Panc1 (cell line): ENCODE data around the gene SHF. TPM values are rescaled to one million over a fixed set of nuclear protein-coding genes. Genes with fewer than 3 reads are reported as not detected.

Experiments
- ATAC-seq: fragments of 200-7000 bp; cut with Tn5 transposase; 2 replicates; pipeline ENCODE4 v1.9.1; 2020; ENCODE audit warnings: mild to moderate bottlenecking, moderate library complexity
- BruUV-seq: library from RNA; stranded (reverse); fragments of 400-500 nt; replicated peaks from 2 replicates; lab custom pipeline; 2021; lab: Mats Ljungman, UMichigan
- CTCF ChIA-PET: fragments of 300-600 bp; sonication (Branson Sonifier 250); formaldehyde crosslinking; loops from one replicate; lab custom pipeline; 2022; ENCODE audit warnings: antibody characterized with exemption; lab: Charles Lee
- POLR2A ChIA-PET: fragments of 300-600 bp; sonication (Branson Sonifier 250); formaldehyde crosslinking; loops from one replicate; lab custom pipeline; 2022; ENCODE audit warnings: antibody characterized with exemption; lab: Charles Lee
- DNase-seq: peaks from one replicate; pipeline ENCODE4 v3.0.0-alpha.2; 2010; ENCODE audit warnings: low read depth, low spot score
- H3K27ac ChIP-seq: 2 replicates; pipeline ENCODE4 v1.5.1; 2011; ENCODE audit warnings: mild to moderate bottlenecking, low read length, inconsistent platforms
- H3K27me3 ChIP-seq: fragments of 200-500 bp; sonication (Bioruptor generic); 2 replicates; pipeline ENCODE4 v1.6.0; 2014; ENCODE audit warnings: low read length, inconsistent platforms; ENCODE audit not compliant: control insufficient read depth, insufficient read depth
- H3K36me3 ChIP-seq: fragments of 200-500 bp; sonication (Bioruptor generic); 2 replicates; pipeline ENCODE4 v1.5.1; 2014; ENCODE audit warnings: inconsistent platforms, mild to moderate bottlenecking, low read length, moderate library complexity; ENCODE audit not compliant: control insufficient read depth, insufficient read depth
- H3K4me1 ChIP-seq: 2 replicates; pipeline ENCODE4 v1.5.1; 2011; ENCODE audit warnings: inconsistent platforms, mild to moderate bottlenecking, low read length, moderate library complexity; ENCODE audit not compliant: control insufficient read depth, insufficient read depth
- H3K4me3 ChIP-seq, 2 experiments: 2 replicates each; pipeline ENCODE4 v1.5.1; 2011 to 2012; ENCODE audit warnings: low read depth in 2 of 2, low read length in 2 of 2, mild to moderate bottlenecking in 2 of 2, inconsistent platforms in 1 of 2, moderate library complexity in 1 of 2
- H3K9me3 ChIP-seq: fragments of 200-500 bp; sonication (Bioruptor generic); 2 replicates; pipeline ENCODE4 v1.5.1; 2014; ENCODE audit warnings: low read depth, mild to moderate bottlenecking, inconsistent platforms, low read length, moderate library complexity; ENCODE audit not compliant: control insufficient read depth, insufficient read depth
- CTCF ChIP-seq: fragments of 450-650 bp; IDR thresholded peaks from 2 replicates; pipeline ENCODE4 v1.5.1; 2017; ENCODE audit warnings: mild to moderate bottlenecking
- POLR2AphosphoS5 ChIP-seq: IDR thresholded peaks from 2 replicates; pipeline ENCODE4 v1.6.1; 2012; ENCODE audit warnings: mild to moderate bottlenecking, low read depth, low read length, moderate library complexity
- REST ChIP-seq, 2 experiments: IDR thresholded peaks; 2 replicates each; pipeline ENCODE4 v1.6.1; 2011 to 2012; ENCODE audit warnings: low read depth in 2 of 2, control low read depth in 1 of 2, low read length in 1 of 2, mild to moderate bottlenecking in 1 of 2, moderate library complexity in 1 of 2; ENCODE audit not compliant: insufficient read depth in 1 of 2
- SIN3A ChIP-seq: IDR thresholded peaks from 2 replicates; pipeline ENCODE4 v1.6.1; 2012; ENCODE audit warnings: low read depth, mild to moderate bottlenecking, low read length, moderate library complexity, borderline replicate concordance; ENCODE audit not compliant: insufficient read depth
- TCF7L2 ChIP-seq: IDR thresholded peaks from 2 replicates; pipeline ENCODE4 v1.6.1; 2011; ENCODE audit warnings: mild to moderate bottlenecking, low read depth, low read length, inconsistent platforms
- in situ Hi-C: cut with HindIII; loops from 2 replicates; pipeline ENCODE4 v1.10.0; 2016; ENCODE audit warnings: low sequenced_read_pairs, low pct_unique_long_range_greater_than_20kb
- intact Hi-C: fragments of 100-400 bp; cut with micrococcal nuclease; formaldehyde crosslinking; loops from one replicate; pipeline ENCODE4 v1.10.0; 2022; ENCODE audit not compliant: unreplicated experiment
- total RNA-seq: library from RNA; stranded (reverse); gene quantifications from one replicate; pipeline ENCODE4 v1.2.1, GENCODE V29; 2021; ENCODE audit not compliant: unreplicated experiment

The SHF gene
- total RNA-seq, 1 experiment from 2014 or later = 3.0 TPM

- H3K27ac ChIP-seq = no peak overlapping the region
- TF ChIP-seq SIN3A = no peak
- TF ChIP-seq POLR2AphosphoS5 = no peak
- TF ChIP-seq CTCF = no peak
- no peak for TF ChIP-seq REST (IDR thresholded peaks at IDR 0.05; ENCODE audit: insufficient read depth in 1 of 2, low read depth in 2 of 2, low read length in 1 of 2)
- no peak for TF ChIP-seq TCF7L2
- no peaks in the 10 kb centered on the region for H3K27me3 ChIP-seq
- DNase-seq (no peak), ATAC-seq (no peak)
- CTCF ChIA-PET = no interaction called here
- in situ Hi-C loops (no loop called here), intact Hi-C loops (no loop called here)
- no peak overlapping the region for H3K4me3 ChIP-seq
- BruUV-seq = no TSS peak
- POLR2A ChIA-PET = no interaction called here
- no peaks in the 10 kb centered on the region for H3K36me3 ChIP-seq
- peaks cover 4% of the 10 kb centered on the region; the same call in 1 of the 2 replicates for H3K9me3 ChIP-seq
- H3K4me1 ChIP-seq = no peaks in the 10 kb centered on the region
Measured at GRCh38 chr15:45231132-45231531, 43.4 kb upstream of the SHF start.

- DNase-seq (no peak), ATAC-seq (no peak)
- Histone ChIP-seq H3K4me3 (no peak overlapping the region), H3K9me3 (peaks cover 4% of the 10 kb centered on the region; the same call in 1 of the 2 replicates), H3K27me3 (no peaks in the 10 kb centered on the region), H3K27ac (no peak overlapping the region), H3K36me3 (no peaks in the 10 kb centered on the region), H3K4me1 (no peaks in the 10 kb centered on the region)
- in situ Hi-C loops = no loop called here
- BruUV-seq = no TSS peak
- TF ChIP-seq POLR2AphosphoS5 (no peak), REST (IDR thresholded peaks at IDR 0.05; ENCODE audit: insufficient read depth in 1 of 2, low read depth in 2 of 2, low read length in 1 of 2) (no peak), TCF7L2 (no peak), CTCF (no peak), SIN3A (no peak)
- intact Hi-C loops = no loop called here
- ChIA-PET CTCF (interaction anchor here (0.7 kb wide), 1 partner anchor 64 kb away, joined by 3 read pairs; no protein-coding TSS in a partner anchor), POLR2A (no interaction called here)
Measured at GRCh38 chr15:45230245-45230965, 42.6 kb upstream of the SHF start.
